CD8-positive, alpha-beta memory T cell (primary cell): ENCODE results near the gene NFE2L1. TPM values are rescaled to one million over a fixed set of nuclear protein-coding genes. Genes with fewer than 3 reads are reported as not detected.
A peak's percentile ranks its signal among the peaks of the same experiment; 100 is the strongest.
"Not testable (repeated sequence)": the region's sequence is repeated elsewhere in the genome, so short reads cannot be mapped to it uniquely, and the experiment has no call there.

Source experiments
- CTCF ChIA-PET: fragments of 350-600 bp; sonication (Branson Sonifier 250); formaldehyde crosslinking; loops from one replicate; lab custom pipeline; 2021; ENCODE audit warnings: antibody characterized with exemption; lab: Charles Lee
- POLR2A ChIA-PET: fragments of 350-600 bp; sonication (Branson Sonifier 250); formaldehyde crosslinking; loops from one replicate; lab custom pipeline; 2021; ENCODE audit warnings: antibody characterized with exemption; lab: Charles Lee
- DNase-seq, 5 donors: peaks; one replicate each; pipeline versions ENCODE4 v3.0.0 to v3.0.0-alpha.2; 2020 to 2022; ENCODE audit warnings: mixed read lengths in 1 of 5
- H3K27ac ChIP-seq: one replicate; pipeline ENCODE4 v1.7.0; 2013; ENCODE audit warnings: low read depth, mild to moderate bottlenecking, low read length, moderate library complexity
- H3K27me3 ChIP-seq: 2 replicates; pipeline ENCODE4 v1.7.0; 2013; ENCODE audit warnings: low read length, mild to moderate bottlenecking; ENCODE audit not compliant: insufficient read depth, poor library complexity, severe bottlenecking
- H3K36me3 ChIP-seq: 2 replicates; pipeline ENCODE4 v1.7.0; 2013; ENCODE audit warnings: mild to moderate bottlenecking, low read length, moderate library complexity; ENCODE audit not compliant: insufficient read depth
- H3K4me1 ChIP-seq: 2 replicates; pipeline ENCODE4 v1.7.0; 2013; ENCODE audit warnings: mild to moderate bottlenecking, low read length, moderate library complexity; ENCODE audit not compliant: insufficient read depth
- H3K4me3 ChIP-seq: 2 replicates; pipeline ENCODE4 v1.7.0; 2013; ENCODE audit warnings: mild to moderate bottlenecking, low read length
- H3K9me3 ChIP-seq: 2 replicates; pipeline ENCODE4 v1.7.0; 2013; ENCODE audit warnings: mild to moderate bottlenecking, low read length
- H3K27ac Mint-ChIP-seq, 8 donors: one replicate each; pipeline ENCODE4 v1.8.0; 2020 to 2021; ENCODE audit warnings: mixed read lengths in 8 of 8, mild to moderate bottlenecking in 6 of 8, inconsistent platforms in 3 of 8, moderate library complexity in 3 of 8
- H3K27me3 Mint-ChIP-seq, 2 donors: one replicate each; pipeline ENCODE4 v1.8.0; 2020 to 2021; ENCODE audit warnings: mixed read lengths in 2 of 2, mild to moderate bottlenecking in 1 of 2, moderate library complexity in 1 of 2
- H3K36me3 Mint-ChIP-seq, 3 donors: one replicate each; pipeline ENCODE4 v1.8.0; 2020 to 2021; ENCODE audit warnings: mixed read lengths in 3 of 3, inconsistent platforms in 1 of 3, mild to moderate bottlenecking in 1 of 3
- H3K4me1 Mint-ChIP-seq, 3 donors: one replicate each; pipeline ENCODE4 v1.8.0; 2020 to 2021; ENCODE audit warnings: mixed read lengths in 3 of 3, inconsistent platforms in 1 of 3, mild to moderate bottlenecking in 1 of 3
- H3K4me3 Mint-ChIP-seq, 7 donors: one replicate each; pipeline ENCODE4 v1.8.0; 2020 to 2021; ENCODE audit warnings: mixed read lengths in 7 of 7, mild to moderate bottlenecking in 6 of 7, moderate library complexity in 4 of 7, inconsistent platforms in 2 of 7
- H3K9me3 Mint-ChIP-seq, 5 donors: one replicate each; pipeline ENCODE4 v1.8.0; 2020 to 2022; ENCODE audit warnings: mixed read lengths in 5 of 5, mild to moderate bottlenecking in 3 of 5, moderate library complexity in 2 of 5, inconsistent platforms in 1 of 5
- polyA plus RNA-seq: library from polyadenylated mRNA; unstranded; fragments of 300-500 nt; fragmentation: Illumina TruSeq; gene quantifications from one replicate; pipeline ENCODE4 v1.2.3, GENCODE V29; 2021
- total RNA-seq, 2 experiments: library from RNA; stranded (reverse); gene quantifications; one replicate each; pipeline ENCODE4 v1.2.3, GENCODE V29; 2021

The NFE2L1 gene
- total and polyA plus RNA-seq, 3 experiments from 2014 or later: 13.1 to 98.4 (median 94.5) TPM

GRCh38 chr17:48014595-48015111 lies 33.5 kb upstream of the NFE2L1 start:
- peaks cover 22% of the 10 kb centered on the region for H3K27me3 ChIP-seq
- no peak overlapping the region for H3K4me3 Mint-ChIP-seq
- ChIA-PET CTCF (interaction anchor here (1.0 to 2.0 kb wide), 3 partner anchors 11 to 61 kb away, joined by 3 to 9 read pairs (median 4); no protein-coding TSS in a partner anchor), POLR2A (no interaction called here)
- no peak overlapping the region for H3K4me3 ChIP-seq
- no peaks in the 10 kb centered on the region for H3K9me3 Mint-ChIP-seq
- no peak for DNase-seq
- H3K36me3 ChIP-seq: no peaks in the 10 kb centered on the region
- peaks cover 10 to 31% (median 11%) of the 10 kb centered on the region in 3 donors for H3K4me1 Mint-ChIP-seq
- H3K4me1 ChIP-seq: peaks cover 12% of the 10 kb centered on the region
- H3K27ac ChIP-seq: no peak overlapping the region
- H3K9me3 ChIP-seq: no peaks in the 10 kb centered on the region
- H3K27ac Mint-ChIP-seq: no peak overlapping the region
- no peaks in the 10 kb centered on the region for H3K36me3 Mint-ChIP-seq
- H3K27me3 Mint-ChIP-seq: peaks cover 30 to 38% of the 10 kb centered on the region in 2 donors

- no peak for DNase-seq
- no peak overlapping the region for H3K27ac Mint-ChIP-seq
- H3K36me3 ChIP-seq: no peaks in the 10 kb centered on the region
- no peaks in the 10 kb centered on the region for H3K36me3 Mint-ChIP-seq
- no peak overlapping the region for H3K27ac ChIP-seq
- H3K4me1 ChIP-seq: peaks cover 12% of the 10 kb centered on the region
- peaks cover 10 to 31% (median 11%) of the 10 kb centered on the region in 3 donors for H3K4me1 Mint-ChIP-seq
- POLR2A ChIA-PET: interaction anchor here (0.7 kb wide), 1 partner anchor 620 kb away, joined by 3 read pairs; no protein-coding TSS in a partner anchor
- H3K27me3 Mint-ChIP-seq: peaks cover 23 to 29% of the 10 kb centered on the region in 2 donors
- H3K27me3 ChIP-seq: peaks cover 18% of the 10 kb centered on the region
- CTCF ChIA-PET: interaction anchor here (1.2 to 2.0 kb wide), 2 partner anchors 9 to 45 kb away, joined by 3 to 9 read pairs; partner anchors contain the start of gene CDK5RAP3
- H3K4me3 ChIP-seq: no peak overlapping the region
- H3K9me3 Mint-ChIP-seq: no peaks in the 10 kb centered on the region
- no peak overlapping the region for H3K4me3 Mint-ChIP-seq
- no peaks in the 10 kb centered on the region for H3K9me3 ChIP-seq
These were observed 32.0 kb upstream of the NFE2L1 start for GRCh38 chr17:48016112-48016511.

GRCh38 chr17:48017817-48018158 lies 30.4 kb upstream of the NFE2L1 start:
- H3K9me3 Mint-ChIP-seq, H3K36me3 Mint-ChIP-seq, H3K36me3 ChIP-seq, H3K9me3 ChIP-seq, DNase-seq, H3K4me3 ChIP-seq, POLR2A ChIA-PET, H3K27ac ChIP-seq, H3K27me3 ChIP-seq, H3K4me1 ChIP-seq: not testable (repeated sequence)
- H3K27me3 Mint-ChIP-seq: peaks cover 17 to 27% of the 10 kb centered on the region in 2 donors
- CTCF ChIA-PET: interaction anchor here (1.2 to 2.9 kb wide), 9 partner anchors 9 to 176 kb away, joined by 3 to 19 read pairs (median 4); partner anchors contain the start of gene SCRN2
- H3K4me1 Mint-ChIP-seq: peaks cover 0 to 14% (median 2%) of the 10 kb centered on the region in 3 donors
- H3K27ac Mint-ChIP-seq: peak overlapping the region in 3 of 8 donors; percentile 26 to 88 (median 47)
- H3K4me3 Mint-ChIP-seq: peak overlapping the region in 2 of 7 donors; percentile 27 to 73

GRCh38 chr17:48021934-48022333 lies 26.2 kb upstream of the NFE2L1 start:
- no peaks in the 10 kb centered on the region for H3K36me3 ChIP-seq
- H3K9me3 ChIP-seq: no peaks in the 10 kb centered on the region
- H3K36me3 Mint-ChIP-seq: no peaks in the 10 kb centered on the region
- no peak for DNase-seq
- H3K4me1 ChIP-seq: peaks cover 36% of the 10 kb centered on the region
- H3K4me3 ChIP-seq: no peak overlapping the region
- no peak overlapping the region for H3K27ac ChIP-seq
- H3K4me3 Mint-ChIP-seq: peak overlapping the region in 1 of 7 donors; percentile 45
- H3K9me3 Mint-ChIP-seq: no peaks in the 10 kb centered on the region
- peaks cover 10% of the 10 kb centered on the region for H3K27me3 ChIP-seq
- H3K4me1 Mint-ChIP-seq: peaks cover 26 to 45% (median 27%) of the 10 kb centered on the region in 3 donors
- CTCF ChIA-PET: interaction anchor here (0.9 to 2.6 kb wide), 3 partner anchors 27 to 72 kb away, joined by 3 to 10 read pairs (median 3); partner anchors contain the start of gene CDK5RAP3
- POLR2A ChIA-PET: interaction anchor here (0.7 kb wide), 1 partner anchor 51 kb away, joined by 4 read pairs; no protein-coding TSS in a partner anchor
- no peak overlapping the region for H3K27ac Mint-ChIP-seq
- peaks cover 14 to 16% of the 10 kb centered on the region in 2 donors for H3K27me3 Mint-ChIP-seq

- POLR2A ChIA-PET: no interaction called here
- Histone ChIP-seq H3K4me3 (no peak overlapping the region), H3K27ac (no peak overlapping the region), H3K27me3 (peaks cover 10% of the 10 kb centered on the region), H3K9me3 (no peaks in the 10 kb centered on the region), H3K4me1 (peaks cover 36% of the 10 kb centered on the region), H3K36me3 (no peaks in the 10 kb centered on the region)
- peak overlapping the region in 4 of 7 donors; percentile 12 to 88 (median 39) for H3K4me3 Mint-ChIP-seq
- no peak for DNase-seq
- CTCF ChIA-PET: interaction anchor here (0.9 kb wide), 1 partner anchor 52 kb away, joined by 3 read pairs; the partner anchor contains the start of gene CDK5RAP3
- no peaks in the 10 kb centered on the region for H3K36me3 Mint-ChIP-seq
- H3K4me1 Mint-ChIP-seq: peaks cover 24 to 39% (median 27%) of the 10 kb centered on the region in 3 donors
- peaks cover 15 to 16% of the 10 kb centered on the region in 2 donors for H3K27me3 Mint-ChIP-seq
- no peaks in the 10 kb centered on the region for H3K9me3 Mint-ChIP-seq
- H3K27ac Mint-ChIP-seq: no peak overlapping the region
These were observed 25.3 kb upstream of the NFE2L1 start for GRCh38 chr17:48022901-48023300.

GRCh38 chr17:48023400-48024148 lies 24.6 kb upstream of the NFE2L1 start:
- Mint-ChIP-seq H3K4me3 (peak overlapping the region; percentile 55 to 88 (median 75)), H3K36me3 (no peaks in the 10 kb centered on the region), H3K27ac (peak overlapping the region in 4 of 8 donors; percentile 23 to 78 (median 59)), H3K4me1 (peaks cover 24 to 35% (median 27%) of the 10 kb centered on the region in 3 donors), H3K9me3 (no peaks in the 10 kb centered on the region), H3K27me3 (peaks cover 15 to 20% of the 10 kb centered on the region in 2 donors)
- POLR2A ChIA-PET: no interaction called here
- Histone ChIP-seq H3K4me3 (peak overlapping the region; percentile 60), H3K36me3 (no peaks in the 10 kb centered on the region), H3K27me3 (peaks cover 10% of the 10 kb centered on the region), H3K9me3 (no peaks in the 10 kb centered on the region), H3K4me1 (peaks cover 36% of the 10 kb centered on the region), H3K27ac (peak overlapping the region; percentile 49)
- CTCF ChIA-PET: interaction anchor here (0.6 to 0.9 kb wide), 2 partner anchors 74 to 77 kb away, joined by 3 to 4 read pairs; no protein-coding TSS in a partner anchor
- peak; percentile 27 to 64 (median 35) for DNase-seq

GRCh38 chr17:48024149-48025039 lies 23.8 kb upstream of the NFE2L1 start:
- Histone ChIP-seq H3K9me3 (no peaks in the 10 kb centered on the region), H3K36me3 (no peaks in the 10 kb centered on the region), H3K27me3 (peaks cover 10% of the 10 kb centered on the region), H3K4me1 (peaks cover 36% of the 10 kb centered on the region), H3K4me3 (peak overlapping the region; percentile 60), H3K27ac (peak overlapping the region; percentile 49)
- Mint-ChIP-seq H3K9me3 (no peaks in the 10 kb centered on the region), H3K4me3 (peak overlapping the region; percentile 81 to 96 (median 88)), H3K27ac (peak overlapping the region; percentile 67 to 97 (median 90)), H3K4me1 (peaks cover 24 to 35% (median 27%) of the 10 kb centered on the region in 3 donors), H3K27me3 (peaks cover 19 to 26% of the 10 kb centered on the region in 2 donors), H3K36me3 (no peaks in the 10 kb centered on the region)
- POLR2A ChIA-PET: interaction anchor here (1.4 kb wide), 1 partner anchor 24 kb away, joined by 4 read pairs; no protein-coding TSS in a partner anchor
- DNase-seq: peak; percentile 23 to 65 (median 35)
- CTCF ChIA-PET: interaction anchor here (0.6 to 3.8 kb wide), 21 partner anchors 9 to 594 kb away, joined by 3 to 45 read pairs (median 5); partner anchors contain the start of genes CDK5RAP3, COPZ2, HOXB5 and NFE2L1
